ENCODE results near the gene SELENOK. TPM values are rescaled to one million over a fixed set of nuclear protein-coding genes. Genes with fewer than 3 reads are reported as not detected.
A peak's percentile ranks its signal among the peaks of the same experiment; 100 is the strongest.

SELENOK gene
- total RNA-seq: 10 to 100 TPM; 33.3 to 47.5 TPM
- 100 to 1,000 TPM in 1 of 2 donors, 10 to 100 TPM in 1; 79.0 to 150 TPM for polyA plus RNA-seq
- long read RNA-seq, donor 1, transcript SELENOK-204 (5 exons, 1,633 nt): major isoform, 46 of 56 reads
- long read RNA-seq, donor 1, partial matches to known transcripts: 7 of 56 reads
- long read RNA-seq, donor 1, other reads (novel, unspliced or antisense): 0 of 56 reads
- long read RNA-seq, donor 2, transcript SELENOK-204 (5 exons, 1,633 nt): major isoform, 25 of 26 reads
- long read RNA-seq, donor 2, partial matches to known transcripts: 0 of 26 reads
- long read RNA-seq, donor 2, other reads (novel, unspliced or antisense): 0 of 26 reads
- long read RNA-seq, donor 3, transcript SELENOK-204 (5 exons, 1,633 nt): major isoform, 25 of 33 reads
- long read RNA-seq, donor 3, partial matches to known transcripts: 6 of 33 reads
- long read RNA-seq, donor 3, other reads (novel, unspliced or antisense): 0 of 33 reads
- long read RNA-seq, donor 4, transcript SELENOK-204 (5 exons, 1,633 nt): major isoform, 26 of 27 reads
- long read RNA-seq, donor 4, partial matches to known transcripts: 0 of 27 reads
- long read RNA-seq, donor 4, other reads (novel, unspliced or antisense): 0 of 27 reads
- long read RNA-seq, donor 5, transcript SELENOK-204 (5 exons, 1,633 nt): major isoform, 70 of 88 reads
- long read RNA-seq, donor 5, partial matches to known transcripts: 15 of 88 reads
- long read RNA-seq, donor 5, other reads (novel, unspliced or antisense): 0 of 88 reads

DNA sequence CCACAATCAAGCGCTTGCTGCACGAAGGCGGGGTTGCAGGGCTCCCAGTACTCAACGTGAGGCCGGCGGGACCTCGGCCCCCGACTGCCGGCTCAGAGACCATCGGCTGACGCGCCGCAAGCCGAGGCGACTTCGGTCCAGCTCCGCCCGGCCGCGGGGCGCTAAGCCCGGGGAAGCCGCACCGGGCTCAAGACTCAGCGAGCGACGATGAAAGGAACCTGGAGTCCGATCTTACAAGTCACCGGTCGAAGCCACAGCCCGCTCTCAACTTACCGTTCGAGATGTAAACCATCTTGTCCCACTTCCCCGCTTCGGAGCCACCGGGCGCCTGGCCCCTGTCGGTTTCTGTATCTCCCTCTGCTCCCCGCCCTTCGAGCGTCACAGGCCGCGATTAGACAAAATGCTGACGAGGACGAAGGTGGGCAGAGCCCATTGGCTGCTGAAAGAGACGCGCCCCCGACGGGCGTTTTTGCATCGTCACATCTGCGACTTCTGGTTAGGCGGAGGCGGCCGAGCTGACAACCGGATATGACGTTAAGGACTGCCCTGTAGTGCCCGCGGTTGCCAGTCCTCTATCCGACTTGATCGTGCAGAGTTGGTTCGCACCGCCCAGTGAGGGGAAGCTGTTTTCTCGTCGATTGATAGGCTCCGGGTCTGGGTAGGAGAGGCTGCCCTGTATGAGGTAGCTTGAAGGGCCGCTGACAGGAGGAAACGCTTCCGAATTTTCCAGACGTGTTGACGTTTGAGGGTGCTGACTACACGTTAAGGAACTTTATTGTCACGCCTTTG, at the start of gene SELENOK:
Gene SELENOK, minus strand, starts transcription at position 363 of the 789 bp plus-strand sequence.
- Histone ChIP-seq H3K27ac (ENCODE audit: low read depth in 1 of 2, low read length in 1 of 2) (peak within 1 kb of the TSS; percentile 95 to 99), H3K4me1 (ENCODE audit: control insufficient read depth in 5 of 5, insufficient read depth in 5 of 5, low read length in 5 of 5) (peaks cover 0 to 18% (median 4%) of the 10 kb centered on the region in 5 donors), H3K9me3 (ENCODE audit: control insufficient read depth in 4 of 4, insufficient read depth in 3 of 4, low read length in 3 of 4) (no peaks in the 10 kb centered on the region), H3K9ac (ENCODE audit: insufficient read depth in 1 of 2, low read length in 2 of 2) (peak within 1 kb of the TSS; percentile 97 to 98), H3K27me3 (ENCODE audit: control insufficient read depth in 3 of 3, insufficient read depth in 3 of 3, low read length in 2 of 3) (peaks cover 0 to 21% (median 17%) of the 10 kb centered on the region in 3 donors), H3K4me3 (peak within 1 kb of the TSS; percentile 99), H3K36me3 (ENCODE audit: control insufficient read depth in 4 of 4, insufficient read depth in 4 of 4, low read length in 4 of 4) (peaks cover 0 to 12% (median 6%) of the 10 kb centered on the region in 4 donors)
- peak; percentile 99 to 100 (median 100) for DNase-seq
- TF ChIP-seq CTCF (IDR thresholded peaks at IDR 0.05; ENCODE audit: control extremely low read depth, extremely low read depth): no peak
- WGBS, 2 donors: 1% methylated on average over 73 of the region's 73 CpGs
- ATAC-seq (ENCODE audit: insufficient read depth, low FRiP score): peak; percentile 98

- H3K9me3 ChIP-seq (ENCODE audit: control insufficient read depth in 4 of 4, insufficient read depth in 3 of 4, low read length in 3 of 4): peaks cover 0 to 6% (median 4%) of the 10 kb centered on the region in 4 donors
- DNase-seq (no peak), ATAC-seq (ENCODE audit: insufficient read depth, low FRiP score) (no peak)
- TF ChIP-seq CTCF (IDR thresholded peaks at IDR 0.05; ENCODE audit: control extremely low read depth, extremely low read depth): no peak
- H3K27me3 ChIP-seq (ENCODE audit: control insufficient read depth in 3 of 3, insufficient read depth in 3 of 3, low read length in 2 of 3): peaks cover 0 to 13% (median 11%) of the 10 kb centered on the region in 3 donors
- H3K9ac ChIP-seq (ENCODE audit: insufficient read depth in 1 of 2, low read length in 2 of 2): no peak overlapping the region
- no peaks in the 10 kb centered on the region for H3K36me3 ChIP-seq (ENCODE audit: control insufficient read depth in 4 of 4, insufficient read depth in 4 of 4, low read length in 4 of 4)
- WGBS, 2 donors: 76 to 82% methylated on average over 6 of the region's 6 CpGs
- H3K27ac ChIP-seq (ENCODE audit: low read depth in 1 of 2, low read length in 1 of 2): no peak overlapping the region
- no peaks in the 10 kb centered on the region for H3K4me1 ChIP-seq (ENCODE audit: control insufficient read depth in 5 of 5, insufficient read depth in 5 of 5, low read length in 5 of 5)
- no peak overlapping the region for H3K4me3 ChIP-seq
Measured at GRCh38 chr3:53941184-53941583, 49.5 kb upstream of the SELENOK start.

DNA sequence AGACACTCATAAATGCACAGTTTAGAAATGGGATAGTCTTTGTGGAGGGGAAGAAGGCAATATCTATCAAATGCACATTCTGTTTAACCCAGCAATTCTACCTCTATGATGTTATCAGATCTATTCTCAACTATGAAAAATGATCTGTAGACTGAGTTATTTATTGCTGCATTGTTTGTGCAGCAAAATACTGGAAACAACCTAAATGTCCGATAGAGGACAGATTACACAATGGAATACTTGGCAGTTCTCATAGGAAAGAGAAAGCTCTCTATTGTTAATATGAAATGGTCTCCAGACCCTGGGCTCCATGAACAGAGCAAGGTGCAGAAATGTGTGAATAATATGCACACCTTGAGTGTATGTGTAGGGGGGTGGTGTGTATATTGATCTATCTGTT, 49.0 kb upstream of the SELENOK start:
- no peak overlapping the region for H3K9ac ChIP-seq (ENCODE audit: insufficient read depth in 1 of 2, low read length in 2 of 2)
- no peak for DNase-seq
- H3K4me3 ChIP-seq: no peak overlapping the region
- H3K27me3 ChIP-seq (ENCODE audit: control insufficient read depth in 3 of 3, insufficient read depth in 3 of 3, low read length in 2 of 3): peaks cover 0 to 13% (median 11%) of the 10 kb centered on the region in 3 donors
- H3K4me1 ChIP-seq (ENCODE audit: control insufficient read depth in 5 of 5, insufficient read depth in 5 of 5, low read length in 5 of 5): no peaks in the 10 kb centered on the region
- no peak for ATAC-seq (ENCODE audit: insufficient read depth, low FRiP score)
- no peak for TF ChIP-seq CTCF (IDR thresholded peaks at IDR 0.05; ENCODE audit: control extremely low read depth, extremely low read depth)
- peaks cover 0 to 3% (median 0%) of the 10 kb centered on the region in 4 donors for H3K9me3 ChIP-seq (ENCODE audit: control insufficient read depth in 4 of 4, insufficient read depth in 3 of 4, low read length in 3 of 4)
- H3K27ac ChIP-seq (ENCODE audit: low read depth in 1 of 2, low read length in 1 of 2): no peak overlapping the region
- H3K36me3 ChIP-seq (ENCODE audit: control insufficient read depth in 4 of 4, insufficient read depth in 4 of 4, low read length in 4 of 4): no peaks in the 10 kb centered on the region
- 21 to 41% methylated on average over 1 of the region's 1 CpG for WGBS, 2 donors

Measured in lung (tissue), 16 donors.